HS-27A (cell line): Measurements from ENCODE around the gene CUL1.

Source experiments
- DNase-seq: peaks from one replicate; pipeline ENCODE4 v3.0.0-alpha.2; 2012; ENCODE audit warnings: low read depth, missing footprints

CUL1 gene

DNA sequence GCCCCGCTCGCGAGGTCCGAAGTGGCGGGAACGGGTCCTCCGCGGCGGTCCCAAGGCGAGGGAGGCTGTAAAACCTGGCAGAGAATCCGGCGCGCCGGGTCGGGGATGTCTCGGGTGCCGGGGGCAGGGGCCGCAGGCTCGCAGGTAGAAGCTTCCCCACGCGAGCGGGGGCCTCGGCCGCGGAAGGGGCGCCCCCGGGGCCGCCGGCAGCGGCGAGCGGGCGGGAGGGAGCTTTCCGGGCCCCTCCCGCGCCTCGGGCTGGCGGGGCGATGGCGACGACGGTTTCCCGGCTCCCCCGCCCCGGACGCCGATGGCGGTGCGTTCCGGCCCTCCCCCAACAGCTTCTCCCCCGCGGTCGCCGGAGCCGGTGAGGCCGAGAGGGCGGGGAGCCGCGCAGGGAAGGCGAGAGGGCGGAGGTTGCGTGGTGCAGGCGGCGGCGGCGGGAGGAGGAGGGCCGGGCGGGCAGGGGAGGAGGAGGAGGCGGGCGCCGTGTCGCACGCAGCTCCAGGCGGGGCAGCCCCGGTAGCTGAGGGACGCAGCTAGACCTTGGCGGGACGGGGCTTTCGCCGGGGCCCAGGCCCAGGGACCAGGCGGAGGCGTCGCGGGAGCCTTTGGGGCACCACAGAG lies at the start of gene CUL1:
Gene CUL1, plus strand, starts transcription at position 507 of the 627 bp plus-strand sequence. CDS start 31,220 bp downstream, outside the sequence.
- DNase-seq = no peak

GRCh38 chr7:148650232-148650858 lies 48.4 kb upstream of the CUL1 start:
- DNase-seq = peak; percentile 2

DNA sequence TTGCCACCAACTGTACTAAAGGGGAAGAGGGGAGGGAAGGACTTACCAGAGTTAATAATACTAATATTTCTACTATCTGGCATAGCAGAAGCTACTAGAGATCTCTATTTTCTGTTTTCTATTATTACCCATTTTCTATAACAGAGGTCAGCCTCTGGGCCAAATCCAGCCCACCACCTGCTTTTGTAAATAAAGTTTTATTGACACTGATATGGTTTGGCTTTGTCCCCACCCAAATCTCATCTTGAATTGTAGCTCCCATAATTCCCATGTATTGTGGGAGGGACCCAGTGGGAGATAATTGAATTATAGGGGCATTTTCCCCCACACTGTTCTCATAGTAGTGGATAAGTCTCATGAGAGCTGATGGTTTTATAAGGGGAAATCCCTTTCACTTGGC lies 45.9 kb upstream of the CUL1 start:
- DNase-seq = no peak

- DNase-seq = no peak
Observed at GRCh38 chr7:148657929-148658328, 40.8 kb upstream of the CUL1 start.

DNA sequence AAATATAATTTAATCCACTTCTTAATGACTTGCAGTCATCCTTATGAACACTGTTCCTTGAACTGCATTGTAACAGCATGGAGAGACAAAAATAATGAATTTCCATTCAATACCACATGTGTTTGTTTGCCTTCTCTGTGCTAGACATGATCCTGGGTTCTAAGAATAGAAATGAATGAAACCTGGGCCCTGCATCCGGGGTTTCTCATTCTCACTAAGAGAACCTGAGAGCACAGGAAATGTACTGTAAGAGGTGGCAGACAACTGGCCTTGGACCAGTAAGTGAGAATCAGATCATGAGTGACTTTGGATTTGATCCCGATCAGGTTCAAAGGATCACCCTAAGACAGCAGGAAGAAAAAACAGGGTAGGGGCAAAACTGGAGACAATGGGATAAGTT lies 37.2 kb upstream of the CUL1 start:
- DNase-seq = no peak

- DNase-seq = no peak
Observed at GRCh38 chr7:148662646-148663045, 36.1 kb upstream of the CUL1 start.

GRCh38 chr7:148664324-148664723 lies 34.4 kb upstream of the CUL1 start:
- DNase-seq = no peak

DNA sequence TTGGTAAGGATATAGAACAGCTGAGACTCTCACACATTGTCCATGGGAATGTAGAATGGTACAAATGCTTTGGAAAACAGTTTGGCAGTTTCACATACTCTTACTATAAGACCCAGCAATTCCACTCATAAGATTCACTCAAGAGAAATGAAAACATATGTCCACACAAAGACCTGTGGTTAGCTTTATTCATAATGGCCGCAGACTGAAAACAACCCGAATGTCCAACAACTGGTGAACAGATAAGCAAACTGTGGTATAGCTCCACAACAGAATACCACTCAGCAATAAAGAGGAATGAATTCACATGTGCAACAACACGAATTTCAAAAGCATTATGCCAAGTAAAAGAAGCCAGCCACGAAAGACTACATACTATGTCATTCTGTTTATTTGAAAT lies 33.5 kb upstream of the CUL1 start:
- no peak for DNase-seq

DNA sequence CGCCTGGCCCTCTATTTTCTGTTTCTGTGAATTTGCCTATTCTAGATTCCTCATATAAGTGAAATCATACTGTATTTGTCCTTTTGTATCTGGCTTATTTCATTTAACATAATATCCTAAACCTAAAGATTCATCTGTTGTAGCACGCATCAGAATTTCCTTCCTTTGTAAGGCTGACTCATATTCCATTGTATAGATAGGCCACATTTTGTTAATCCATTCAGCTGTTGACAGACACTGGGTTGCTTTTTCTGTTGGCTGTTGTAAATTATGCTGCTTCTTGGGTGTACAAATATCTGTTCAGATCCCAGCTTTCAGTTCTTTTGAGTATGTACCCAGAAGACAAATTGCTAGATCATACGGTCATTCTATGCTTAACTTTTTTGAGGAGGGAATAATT lies 28.8 kb upstream of the CUL1 start:
- no peak for DNase-seq

DNA sequence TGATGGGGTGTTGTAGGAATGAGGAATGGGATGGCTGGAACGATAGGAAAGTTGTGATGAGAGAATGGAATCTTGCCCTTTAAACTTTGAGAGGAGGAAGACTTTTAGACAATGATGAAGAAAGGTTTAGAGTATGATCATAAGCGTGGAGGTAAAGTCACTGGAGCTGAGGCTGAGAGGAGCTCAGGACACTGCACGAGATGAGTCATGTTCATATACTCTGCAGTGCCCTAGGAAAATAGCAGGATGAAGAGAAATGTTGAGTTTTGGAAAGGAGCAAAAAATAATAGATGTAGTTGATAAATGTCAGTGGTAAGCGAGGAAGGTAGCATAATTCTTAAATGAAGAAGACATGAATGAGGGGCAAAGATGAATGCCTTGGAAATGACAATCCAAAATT lies 28.3 kb upstream of the CUL1 start:
- DNase-seq = no peak

- DNase-seq = no peak
Observed at GRCh38 chr7:148670807-148671206, 27.9 kb upstream of the CUL1 start.

- no peak for DNase-seq
Observed at GRCh38 chr7:148672041-148672440, 26.7 kb upstream of the CUL1 start.

- DNase-seq = no peak
Observed at GRCh38 chr7:148674689-148675088, 24.0 kb upstream of the CUL1 start.

GRCh38 chr7:148676291-148676690 lies 22.4 kb upstream of the CUL1 start:
- no peak for DNase-seq

GRCh38 chr7:148681821-148682220 lies 16.9 kb upstream of the CUL1 start:
- DNase-seq = no peak

DNA sequence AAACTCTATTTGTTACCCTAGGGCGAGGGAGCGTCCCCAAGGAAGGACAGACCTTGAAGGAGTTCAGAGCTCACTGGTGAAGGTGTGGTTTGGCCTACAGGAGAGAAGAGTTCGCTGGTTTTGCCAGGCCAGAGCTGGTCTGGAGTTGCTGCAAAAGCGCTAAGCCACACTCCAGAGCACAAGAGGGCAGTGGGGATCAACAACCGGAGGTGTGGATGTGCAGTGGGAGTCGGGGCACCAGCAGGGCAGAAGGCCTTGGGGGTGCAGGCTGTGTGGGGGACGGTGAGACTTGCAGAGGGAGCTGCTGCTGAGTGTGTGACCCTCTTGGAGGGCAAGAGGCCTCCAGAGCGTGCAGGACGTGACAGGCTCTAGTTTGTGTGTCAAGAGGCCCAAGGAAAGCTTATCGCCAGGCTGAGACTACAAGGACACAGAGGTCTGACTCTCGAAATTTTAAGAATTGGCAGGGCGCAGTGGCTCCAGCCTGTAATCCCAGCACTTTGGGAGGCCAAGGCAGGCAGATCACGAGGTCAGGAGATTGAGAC lies 14.3 kb upstream of the CUL1 start:
- no peak for DNase-seq

DNA sequence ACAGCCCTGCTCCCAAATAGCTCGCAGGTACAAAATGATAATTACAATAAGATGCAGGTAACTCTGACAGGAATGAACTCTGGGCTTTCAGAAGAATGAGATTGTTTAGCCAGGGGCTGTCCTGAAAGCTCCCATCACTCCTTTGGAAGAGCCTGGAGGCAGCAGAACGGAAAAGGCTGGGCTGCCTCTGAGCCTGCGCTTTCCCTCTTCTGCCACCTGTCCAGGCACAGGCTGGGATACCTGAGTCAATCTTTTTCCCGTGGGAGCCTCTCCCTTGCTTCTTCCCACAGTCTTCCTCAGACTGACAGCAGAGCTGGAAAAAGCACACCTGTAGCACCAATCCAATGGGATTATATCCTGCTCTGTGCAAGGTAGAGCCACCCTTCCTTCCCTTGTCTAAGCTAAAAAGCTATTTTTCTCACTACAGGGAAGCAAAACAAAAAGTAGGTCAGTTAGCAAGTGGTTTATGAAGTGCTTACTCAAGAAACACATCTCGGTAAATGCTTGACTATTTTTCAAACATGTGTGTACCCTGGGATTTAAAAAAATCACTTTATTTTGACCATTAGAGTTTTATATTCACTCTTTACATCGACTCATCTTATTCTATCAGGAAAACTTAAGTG lies 12.3 kb upstream of the CUL1 start:
- DNase-seq = no peak

GRCh38 chr7:148687555-148687954 lies 11.1 kb upstream of the CUL1 start:
- no peak for DNase-seq

DNA sequence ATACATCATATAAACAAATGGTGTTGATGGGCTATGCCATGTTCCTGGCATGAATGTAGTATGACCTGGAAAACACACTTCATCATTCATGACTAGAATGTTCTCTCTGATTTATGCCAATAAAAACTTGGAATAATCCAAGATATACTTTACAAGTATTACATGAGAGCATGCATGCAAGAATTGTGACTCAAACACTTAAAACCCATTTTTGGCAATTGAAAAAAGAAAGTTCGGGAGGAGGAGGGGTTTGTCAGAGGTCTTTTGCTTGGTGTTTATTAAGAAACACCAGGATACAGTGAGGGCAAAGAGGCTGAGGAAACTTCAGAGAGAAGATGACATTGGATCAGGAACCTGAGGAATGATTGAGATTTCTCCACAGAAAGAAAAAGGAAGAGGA lies 10.2 kb upstream of the CUL1 start:
- no peak for DNase-seq

- DNase-seq = no peak
Observed at GRCh38 chr7:148693651-148694050, 5.1 kb upstream of the CUL1 start.

DNA sequence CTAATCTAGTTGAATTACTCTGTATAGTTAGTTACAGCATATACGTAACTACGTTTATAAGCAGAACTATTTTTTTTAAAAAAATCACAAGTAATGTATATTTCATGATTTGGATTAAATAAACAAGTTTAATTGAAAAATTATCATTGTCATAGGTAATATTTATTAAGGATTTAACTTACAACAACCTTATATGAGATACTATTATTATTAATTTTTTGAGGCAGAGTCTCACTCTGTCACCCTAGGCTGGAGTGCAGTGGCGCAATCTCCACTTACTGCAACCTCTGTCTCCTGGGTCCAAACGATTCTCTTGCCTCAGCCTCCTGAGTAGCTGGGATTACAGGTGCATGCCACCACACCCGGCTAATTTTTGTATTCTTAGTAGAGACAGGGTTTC lies 4.1 kb upstream of the CUL1 start:
- DNase-seq = no peak

DNA sequence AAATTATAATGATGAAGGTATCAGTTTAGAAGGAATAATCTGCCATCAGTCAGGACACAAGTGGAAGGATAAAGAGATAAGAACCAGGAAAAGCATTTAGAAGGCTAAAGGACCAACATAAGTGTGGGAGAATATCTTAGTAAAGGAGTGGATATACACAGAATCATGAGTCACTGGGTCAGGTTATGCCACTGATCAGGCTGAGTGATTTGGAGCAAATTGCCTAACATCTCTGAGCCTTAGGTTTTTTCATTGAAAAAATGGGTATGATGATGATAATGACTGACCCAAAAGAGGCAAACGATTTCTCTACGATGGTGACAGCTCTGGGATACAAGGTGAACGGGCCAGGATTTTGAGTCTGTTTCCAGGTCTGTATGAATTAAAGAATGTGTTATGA lies 2.8 kb upstream of the CUL1 start:
- DNase-seq = no peak

GRCh38 chr7:148696787-148697186 lies 1.9 kb upstream of the CUL1 start:
- no peak for DNase-seq
